Psoas muscle (tissue), 8 donors: Measurements from ENCODE around the gene SLC5A1. TPM values are rescaled to one million over a fixed set of nuclear protein-coding genes. Genes with fewer than 3 reads are reported as not detected.
A peak's percentile ranks its signal among the peaks of the same experiment; 100 is the strongest.
"Not testable (repeated sequence)": the region's sequence is repeated elsewhere in the genome, so short reads cannot be mapped to it uniquely, and the experiment has no call there.

Source experiments
- ATAC-seq, 4 donors: fragments of 200-7000 bp; cut with Tn5 transposase; one replicate each; pipeline ENCODE4 v1.9.1; 2020; ENCODE audit warnings: moderate library complexity in 3 of 4, mild to moderate bottlenecking in 2 of 4
- DNase-seq, 2 donors: peaks; one replicate each; pipeline ENCODE4 v3.0.0-alpha.2; 2020
- H3K27ac ChIP-seq: fragments of 200-600 bp; one replicate; pipeline ENCODE4 v1.8.0; 2022
- H3K27me3 ChIP-seq, 3 donors: fragments of 200-600 bp in 1 of 3; one replicate each; pipeline versions ENCODE4 v1.6.1 to v1.8.0; 2013 to 2022; ENCODE audit warnings: low read length in 2 of 3, mild to moderate bottlenecking in 2 of 3, moderate library complexity in 1 of 3; ENCODE audit not compliant: insufficient read depth in 3 of 3
- H3K36me3 ChIP-seq, 2 donors: fragments of 200-600 bp in 1 of 2; one replicate each; pipeline versions ENCODE4 v1.6.1 to v1.8.0; 2013 to 2022; ENCODE audit warnings: low read depth in 1 of 2, mild to moderate bottlenecking in 1 of 2, moderate library complexity in 1 of 2; ENCODE audit not compliant: insufficient read depth in 1 of 2
- H3K4me1 ChIP-seq: fragments of 200-600 bp; one replicate; pipeline ENCODE4 v1.8.0; 2022
- H3K4me3 ChIP-seq: fragments of 200-600 bp; one replicate; pipeline ENCODE4 v1.8.0; 2022; ENCODE audit warnings: mild to moderate bottlenecking
- H3K9me3 ChIP-seq: fragments of 200-600 bp; one replicate; pipeline ENCODE4 v1.8.0; 2022
- WGBS, 3 donors: extraction: QIAGEN DNeasy Blood & Tissue Kit; methylation state at CpG; one replicate each; pipeline versions ENCODE4 v1.1.6 to v1.1.7; 2013; 5-methylcytosine and 5-hydroxymethylcytosine counted together
- intact Hi-C, 2 donors: fragments of 100-400 bp; cut with DNase I; formaldehyde crosslinking; loops; one replicate each; pipeline versions ENCODE4 v1.11.0 to v1.14.2; 2022
- polyA plus RNA-seq, 3 donors: library from polyadenylated mRNA; stranded (reverse); fragments of 200-250 nt; gene quantifications; one replicate each; pipeline ENCODE4 v1.2.3, GENCODE V29; 2013
- total RNA-seq, 4 donors: library from RNA; stranded (reverse); fragmentation: NEBNext Ultra II Directional in 2 of 4; extraction: Animal tissue kit (Norgen Biotek cat#: 25700) in 2 of 4; gene quantifications; one replicate each; pipeline versions ENCODE4 v1.2.1 to v1.2.4, GENCODE V29; 2021 to 2023
- TF ChIP-seq, protein P1 (sequence below): fragments of 200-600 bp; IDR thresholded peaks from one replicate; pipeline ENCODE4 v1.8.0; 2022; ENCODE audit warnings: antibody characterized with exemption
- donor health status: healthy with polysubstance abuse.
- donor health status: DM: no; HTN: no; CAD: no; lungs with moderate emphysema.
- donor health status: Bipolar disorder and iron deficiency.
- donor health status: healthy.
- donor health status: DM: yes; HTN: yes; CAD: no.
- donor health status: DM: no; HTN: no; CAD: no.
- donor health status: DM: no; HTN: no; CAD: no.
- donor health status: DM: yes; HTN: yes; CAD: no.

The SLC5A1 gene
- total and polyA plus RNA-seq, 7 donors = 0.06 to 2.0 (median 0.26) TPM

DNA sequence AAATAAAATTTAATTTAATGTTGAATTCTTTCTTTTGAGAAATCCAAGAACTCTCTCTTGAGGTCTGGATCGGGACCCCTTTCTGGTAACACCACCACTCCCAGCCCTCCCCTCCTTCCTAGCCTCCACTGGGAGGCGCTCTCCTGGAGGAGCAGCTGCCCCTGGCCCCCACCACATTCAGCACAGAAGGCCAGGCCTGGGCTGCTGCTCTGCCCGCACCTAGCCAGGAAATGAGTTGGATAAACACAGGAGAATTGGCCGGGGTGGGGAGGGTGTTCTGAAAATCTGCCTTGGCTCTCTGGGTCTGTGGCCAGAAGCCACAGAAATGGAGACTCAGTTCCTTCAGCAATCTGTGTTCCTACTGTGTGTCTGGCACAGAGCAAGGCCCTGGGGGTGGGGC, 84.8 kb downstream of the SLC5A1 start:
- Histone ChIP-seq H3K36me3 (no peaks in the 10 kb centered on the region), H3K4me1 (no peaks in the 10 kb centered on the region), H3K27me3 (peaks cover 0 to 1% (median 0%) of the 10 kb centered on the region in 3 donors), H3K27ac (no peak overlapping the region), H3K4me3 (no peak overlapping the region), H3K9me3 (no peaks in the 10 kb centered on the region)
- DNase-seq (no peak), ATAC-seq (no peak)
- TF ChIP-seq, protein P1, sequence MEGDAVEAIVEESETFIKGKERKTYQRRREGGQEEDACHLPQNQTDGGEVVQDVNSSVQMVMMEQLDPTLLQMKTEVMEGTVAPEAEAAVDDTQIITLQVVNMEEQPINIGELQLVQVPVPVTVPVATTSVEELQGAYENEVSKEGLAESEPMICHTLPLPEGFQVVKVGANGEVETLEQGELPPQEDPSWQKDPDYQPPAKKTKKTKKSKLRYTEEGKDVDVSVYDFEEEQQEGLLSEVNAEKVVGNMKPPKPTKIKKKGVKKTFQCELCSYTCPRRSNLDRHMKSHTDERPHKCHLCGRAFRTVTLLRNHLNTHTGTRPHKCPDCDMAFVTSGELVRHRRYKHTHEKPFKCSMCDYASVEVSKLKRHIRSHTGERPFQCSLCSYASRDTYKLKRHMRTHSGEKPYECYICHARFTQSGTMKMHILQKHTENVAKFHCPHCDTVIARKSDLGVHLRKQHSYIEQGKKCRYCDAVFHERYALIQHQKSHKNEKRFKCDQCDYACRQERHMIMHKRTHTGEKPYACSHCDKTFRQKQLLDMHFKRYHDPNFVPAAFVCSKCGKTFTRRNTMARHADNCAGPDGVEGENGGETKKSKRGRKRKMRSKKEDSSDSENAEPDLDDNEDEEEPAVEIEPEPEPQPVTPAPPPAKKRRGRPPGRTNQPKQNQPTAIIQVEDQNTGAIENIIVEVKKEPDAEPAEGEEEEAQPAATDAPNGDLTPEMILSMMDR = no peak
- WGBS, 3 donors = 65 to 80% (median 68%) methylated on average over 4 of the region's 4 CpGs
- intact Hi-C loops = no loop called here

DNA sequence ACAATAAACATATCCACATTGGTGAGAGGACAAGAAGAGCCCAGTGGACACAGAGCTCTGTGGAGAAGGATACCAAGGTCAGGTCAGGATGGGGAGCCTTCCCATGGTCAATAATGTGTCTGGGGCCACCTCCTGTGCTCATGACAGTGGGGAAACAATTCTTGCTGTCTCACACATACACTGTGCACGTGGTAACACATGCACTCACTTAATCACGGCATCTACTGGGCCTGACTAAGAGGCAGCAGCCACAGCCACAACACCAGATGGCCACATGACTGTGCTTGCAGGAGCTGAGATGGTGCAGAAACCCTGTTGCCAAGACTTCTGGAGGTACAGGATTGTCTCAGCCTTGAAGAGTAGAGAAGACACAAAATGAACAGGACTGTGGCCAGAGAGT, 87.4 kb downstream of the SLC5A1 start:
- Histone ChIP-seq H3K4me3 (no peak overlapping the region), H3K9me3 (no peaks in the 10 kb centered on the region), H3K4me1 (no peaks in the 10 kb centered on the region), H3K27me3 (peaks cover 0 to 10% (median 4%) of the 10 kb centered on the region in 3 donors), H3K27ac (no peak overlapping the region), H3K36me3 (no peaks in the 10 kb centered on the region)
- TF ChIP-seq, protein P1 = no peak
- ATAC-seq (no peak), DNase-seq (no peak)
- intact Hi-C loops = no loop called here
- WGBS, 3 donors = 67 to 75% (median 69%) methylated on average over 2 of the region's 2 CpGs

DNA sequence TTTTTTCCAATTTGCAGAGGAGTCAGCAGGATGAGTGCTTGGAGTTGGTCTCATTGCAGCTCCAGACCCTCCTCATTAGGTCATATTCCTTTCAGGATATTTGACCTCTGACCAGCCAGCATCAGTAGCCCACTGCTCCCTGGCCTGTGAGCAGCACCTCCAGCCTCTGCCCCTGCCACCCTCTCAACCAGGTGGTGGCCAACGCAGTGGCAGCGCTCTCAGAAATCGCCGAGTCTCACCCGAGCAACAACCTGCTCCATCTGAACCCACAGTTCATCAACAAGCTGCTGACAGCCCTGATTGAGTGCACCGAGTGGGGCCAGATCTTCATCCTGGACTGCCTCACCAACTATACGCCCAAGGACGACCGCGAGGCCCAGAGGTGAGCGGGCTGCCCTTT, 89.1 kb downstream of the SLC5A1 start:
- WGBS, 3 donors = 87 to 88% (median 88%) methylated on average over 11 of the region's 11 CpGs
- ATAC-seq (no peak), DNase-seq (no peak)
- no peaks in the 10 kb centered on the region for H3K36me3 ChIP-seq
- no peaks in the 10 kb centered on the region for H3K4me1 ChIP-seq
- no peaks in the 10 kb centered on the region for H3K9me3 ChIP-seq
- no peak overlapping the region for H3K4me3 ChIP-seq
- peaks cover 0 to 14% (median 4%) of the 10 kb centered on the region in 3 donors for H3K27me3 ChIP-seq
- no peak overlapping the region for H3K27ac ChIP-seq
- TF ChIP-seq, protein P1 = no peak
- intact Hi-C loops = no loop called here

DNA sequence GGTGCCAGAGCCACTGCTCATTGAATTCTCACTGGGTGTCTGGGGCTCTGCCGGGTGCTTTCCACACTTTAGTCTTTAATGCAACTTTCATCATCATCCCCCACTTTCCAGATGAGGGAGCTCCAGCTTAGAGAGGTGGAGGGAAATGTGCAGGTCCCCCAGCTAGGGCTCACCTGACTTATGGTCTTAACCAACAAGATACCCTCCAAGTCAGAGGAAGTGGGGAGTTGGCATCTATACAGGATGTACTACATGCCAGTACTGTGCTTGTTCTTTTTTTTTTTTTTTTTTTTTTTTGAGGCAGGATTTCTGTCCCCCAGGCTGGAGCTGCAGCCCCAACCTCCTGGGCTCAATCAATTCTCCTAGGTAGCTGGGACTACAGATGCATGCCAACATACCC, 89.7 kb downstream of the SLC5A1 start:
- WGBS, 3 donors = 44 to 76% (median 76%) methylated on average over 1 of the region's 1 CpG
- intact Hi-C loops = no loop called here
- H3K27me3 ChIP-seq = peaks cover 0 to 15% (median 4%) of the 10 kb centered on the region in 3 donors

DNA sequence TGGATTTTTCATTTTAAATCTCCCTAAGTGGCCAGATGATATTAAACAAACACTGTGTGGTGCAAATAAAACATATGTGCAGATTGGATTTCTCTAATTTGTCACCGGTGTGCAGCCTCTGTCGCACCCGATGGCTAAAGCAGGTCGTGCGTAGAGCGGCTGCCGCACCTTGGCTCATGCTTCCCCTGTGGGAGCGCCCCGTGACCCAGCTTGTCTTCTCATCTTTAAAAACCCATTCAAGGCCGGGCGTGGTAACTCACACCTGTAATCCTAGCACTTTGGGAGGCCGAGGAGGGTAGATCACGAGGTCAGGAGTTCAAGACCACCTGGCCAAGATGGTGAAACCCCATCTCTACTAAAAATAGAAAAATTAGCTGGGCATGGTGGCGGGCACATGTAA, 91.7 kb downstream of the SLC5A1 start:
- H3K9me3 ChIP-seq, H3K36me3 ChIP-seq, intact Hi-C loops, H3K27ac ChIP-seq, H3K4me3 ChIP-seq, ATAC-seq, H3K4me1 ChIP-seq, DNase-seq: not testable (repeated sequence)
- WGBS, 3 donors = 73 to 81% (median 78%) methylated on average over 14 of the region's 14 CpGs
- H3K27me3 ChIP-seq = peaks cover 0 to 23% (median 4%) of the 10 kb centered on the region in 3 donors

More for the DNA sequence above, 89.7 kb downstream of the SLC5A1 start:
- no peak for DNase-seq
- Histone ChIP-seq H3K36me3 (no peaks in the 10 kb centered on the region), H3K4me3 (no peak overlapping the region), H3K4me1 (no peaks in the 10 kb centered on the region), H3K9me3 (no peaks in the 10 kb centered on the region), H3K27ac (no peak overlapping the region)
- TF ChIP-seq, protein P1 = no peak
- ATAC-seq = no peak

DNA sequence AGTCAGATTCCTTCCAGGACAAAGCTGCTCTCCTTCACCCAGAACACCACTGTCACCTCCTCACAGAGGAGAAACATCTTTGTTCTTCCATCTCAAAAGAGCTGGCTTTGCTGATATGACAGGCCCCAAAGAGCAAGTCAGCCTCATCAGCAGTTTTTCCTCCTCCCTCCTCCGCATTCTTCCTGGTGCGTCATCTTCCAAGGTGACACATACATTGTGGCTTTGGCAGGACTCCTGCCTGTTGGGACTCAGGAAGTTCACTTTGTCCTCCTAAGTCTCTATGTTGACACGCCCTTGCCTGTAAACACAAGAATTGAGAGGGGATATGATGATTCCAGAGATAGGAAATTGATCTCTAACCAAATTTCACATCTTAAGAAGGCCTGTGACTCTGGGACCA, 92.9 kb downstream of the SLC5A1 start:
- H3K4me3 ChIP-seq, H3K4me1 ChIP-seq, intact Hi-C loops, H3K9me3 ChIP-seq, ATAC-seq, DNase-seq, H3K36me3 ChIP-seq, H3K27ac ChIP-seq: not testable (repeated sequence)
- H3K27me3 ChIP-seq = peaks cover 0 to 23% (median 4%) of the 10 kb centered on the region in 3 donors
- 67 to 75% (median 69%) methylated on average over 3 of the region's 3 CpGs for WGBS, 3 donors

DNA sequence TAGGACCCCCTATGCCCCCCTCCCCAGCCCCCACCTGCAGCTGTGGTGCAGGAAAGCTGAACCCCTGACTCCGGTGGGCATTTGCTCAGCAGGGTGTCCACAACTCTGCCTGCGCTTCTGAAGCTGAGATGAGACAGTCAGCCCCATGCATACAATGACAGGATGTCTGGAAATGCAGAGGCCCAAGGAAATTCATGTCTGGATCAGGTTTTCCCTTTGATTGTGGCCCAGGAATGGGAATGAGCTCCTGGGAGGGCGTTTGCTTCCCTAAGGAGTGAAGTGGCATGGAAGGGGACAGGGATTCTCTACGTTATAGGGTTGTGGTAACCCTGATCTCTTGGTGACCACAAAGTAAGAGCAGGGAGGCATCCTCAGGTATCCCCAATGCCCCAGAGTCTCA, 93.8 kb downstream of the SLC5A1 start:
- H3K4me1 ChIP-seq, H3K36me3 ChIP-seq, H3K4me3 ChIP-seq, ATAC-seq, H3K27ac ChIP-seq, intact Hi-C loops, DNase-seq, H3K9me3 ChIP-seq: not testable (repeated sequence)
- 49 to 61% (median 57%) methylated on average over 4 of the region's 4 CpGs for WGBS, 3 donors
- peaks cover 0 to 23% (median 2%) of the 10 kb centered on the region in 3 donors for H3K27me3 ChIP-seq

DNA sequence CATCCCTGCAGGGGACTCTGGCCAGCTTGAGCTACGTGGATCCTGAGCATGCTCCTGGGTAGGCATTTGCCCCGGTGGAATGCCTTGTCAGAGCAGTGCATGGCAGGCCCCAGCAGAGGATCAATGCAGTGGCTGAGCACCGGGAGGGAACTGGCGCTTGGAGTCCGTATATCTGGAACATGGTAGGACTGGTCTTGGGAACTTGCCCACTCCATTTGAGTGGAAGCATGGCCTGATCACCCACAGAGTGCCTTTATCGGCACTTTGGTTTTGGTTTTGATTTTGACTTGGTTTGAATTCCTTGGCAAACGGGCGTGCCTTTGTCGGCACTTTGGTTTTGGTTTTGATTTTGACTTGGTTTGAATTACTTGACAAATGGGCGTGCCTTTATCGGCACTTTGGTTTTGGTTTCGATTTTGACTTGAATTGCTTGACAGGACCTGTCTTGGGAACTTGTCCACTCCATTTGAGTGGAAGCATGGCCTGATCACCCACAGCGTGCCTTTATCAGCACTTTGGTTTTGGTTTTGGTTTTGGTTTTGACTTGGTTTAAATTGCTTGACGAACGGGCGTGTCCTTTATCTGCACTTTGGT, 94.8 kb downstream of the SLC5A1 start:
- H3K4me1 ChIP-seq, H3K27ac ChIP-seq, intact Hi-C loops, DNase-seq, H3K36me3 ChIP-seq, H3K9me3 ChIP-seq: not testable (repeated sequence)
- H3K4me3 ChIP-seq = peak overlapping the region; percentile 60
- H3K27me3 ChIP-seq = peaks cover 0 to 23% (median 2%) of the 10 kb centered on the region in 3 donors
- 51 to 67% (median 61%) methylated on average over 16 of the region's 16 CpGs for WGBS, 3 donors
- peak in 1 of 4 donors; percentile 21 for ATAC-seq
